Right atrium auricular region (tissue), 2 donors: ENCODE results near the gene ZHX3. TPM values are rescaled to one million over a fixed set of nuclear protein-coding genes. Genes with fewer than 3 reads are reported as not detected.

Experiments
- DNase-seq: peaks from one replicate; pipeline ENCODE4 v3.0.0-alpha.2; 2019; ENCODE audit warnings: low spot score
- H3K27ac ChIP-seq, 2 donors: fragments of 200-600 bp; sonication (generic); 1 replicate in 1 of 2; 2 replicates in 1 of 2; pipeline ENCODE4 v1.5.1; 2016 to 2019
- H3K27me3 ChIP-seq, 2 donors: fragments of 200-600 bp; sonication (generic); one replicate each; pipeline versions ENCODE4 v1.5.1 to v1.6.0; 2017 to 2019
- H3K36me3 ChIP-seq: fragments of 200-600 bp; sonication (generic); one replicate; pipeline ENCODE4 v1.5.1; 2016
- H3K4me1 ChIP-seq, 2 donors: fragments of 200-600 bp; sonication (generic); one replicate each; pipeline versions ENCODE4 v1.5.1 to v1.6.0; 2017 to 2019
- H3K4me3 ChIP-seq, 2 donors: fragments of 200-600 bp; sonication (generic); 1 replicate in 1 of 2; 2 replicates in 1 of 2; pipeline ENCODE4 v1.5.1; 2017 to 2019; ENCODE audit warnings: mild to moderate bottlenecking in 1 of 2, moderate library complexity in 1 of 2
- H3K9me3 ChIP-seq, 2 donors: fragments of 200-600 bp; sonication (generic); one replicate each; pipeline ENCODE4 v1.5.1; 2019
- CTCF ChIP-seq, 2 donors: fragments of 200-600 bp; sonication (generic); IDR thresholded peaks; one replicate each; pipeline ENCODE4 v1.5.1; 2019; ENCODE audit warnings: antibody characterized with exemption in 2 of 2
- total RNA-seq, 2 donors: library from RNA; depleted of rRNA; stranded (reverse); fragments of >200 nt; gene quantifications; one replicate each; pipeline ENCODE4 v1.1.0, GENCODE V29; 2016

Gene ZHX3, protein sequence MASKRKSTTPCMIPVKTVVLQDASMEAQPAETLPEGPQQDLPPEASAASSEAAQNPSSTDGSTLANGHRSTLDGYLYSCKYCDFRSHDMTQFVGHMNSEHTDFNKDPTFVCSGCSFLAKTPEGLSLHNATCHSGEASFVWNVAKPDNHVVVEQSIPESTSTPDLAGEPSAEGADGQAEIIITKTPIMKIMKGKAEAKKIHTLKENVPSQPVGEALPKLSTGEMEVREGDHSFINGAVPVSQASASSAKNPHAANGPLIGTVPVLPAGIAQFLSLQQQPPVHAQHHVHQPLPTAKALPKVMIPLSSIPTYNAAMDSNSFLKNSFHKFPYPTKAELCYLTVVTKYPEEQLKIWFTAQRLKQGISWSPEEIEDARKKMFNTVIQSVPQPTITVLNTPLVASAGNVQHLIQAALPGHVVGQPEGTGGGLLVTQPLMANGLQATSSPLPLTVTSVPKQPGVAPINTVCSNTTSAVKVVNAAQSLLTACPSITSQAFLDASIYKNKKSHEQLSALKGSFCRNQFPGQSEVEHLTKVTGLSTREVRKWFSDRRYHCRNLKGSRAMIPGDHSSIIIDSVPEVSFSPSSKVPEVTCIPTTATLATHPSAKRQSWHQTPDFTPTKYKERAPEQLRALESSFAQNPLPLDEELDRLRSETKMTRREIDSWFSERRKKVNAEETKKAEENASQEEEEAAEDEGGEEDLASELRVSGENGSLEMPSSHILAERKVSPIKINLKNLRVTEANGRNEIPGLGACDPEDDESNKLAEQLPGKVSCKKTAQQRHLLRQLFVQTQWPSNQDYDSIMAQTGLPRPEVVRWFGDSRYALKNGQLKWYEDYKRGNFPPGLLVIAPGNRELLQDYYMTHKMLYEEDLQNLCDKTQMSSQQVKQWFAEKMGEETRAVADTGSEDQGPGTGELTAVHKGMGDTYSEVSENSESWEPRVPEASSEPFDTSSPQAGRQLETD
- 10 to 100 TPM; 23.8 to 25.7 TPM for total RNA-seq

GRCh38 chr20:41317546-41318270 lies at the start of gene ZHX3:
ZHX3 (minus strand) TSS chr20:41317731; CDS start chr20:41204916, 112,815 bp downstream.
- Histone ChIP-seq H3K27me3 (no peaks in the 10 kb centered on the region), H3K9me3 (no peaks in the 10 kb centered on the region), H3K4me3 (peak within 1 kb of the TSS; percentile 70 to 76), H3K36me3 (no peaks in the 10 kb centered on the region), H3K4me1 (peaks cover 0 to 35% of the 10 kb centered on the region in 2 donors), H3K27ac (peak within 1 kb of the TSS; percentile 90 to 91)
- peak in 1 of 2 donors; percentile 13 for TF ChIP-seq CTCF (IDR thresholded peaks at IDR 0.05)
- peak; percentile 94 for DNase-seq

- Histone ChIP-seq H3K27me3 (no peaks in the 10 kb centered on the region), H3K27ac (no peak overlapping the region)
- DNase-seq = no peak
Measured at GRCh38 chr20:41367393-41367695, 49.8 kb upstream of the ZHX3 start.

DNA sequence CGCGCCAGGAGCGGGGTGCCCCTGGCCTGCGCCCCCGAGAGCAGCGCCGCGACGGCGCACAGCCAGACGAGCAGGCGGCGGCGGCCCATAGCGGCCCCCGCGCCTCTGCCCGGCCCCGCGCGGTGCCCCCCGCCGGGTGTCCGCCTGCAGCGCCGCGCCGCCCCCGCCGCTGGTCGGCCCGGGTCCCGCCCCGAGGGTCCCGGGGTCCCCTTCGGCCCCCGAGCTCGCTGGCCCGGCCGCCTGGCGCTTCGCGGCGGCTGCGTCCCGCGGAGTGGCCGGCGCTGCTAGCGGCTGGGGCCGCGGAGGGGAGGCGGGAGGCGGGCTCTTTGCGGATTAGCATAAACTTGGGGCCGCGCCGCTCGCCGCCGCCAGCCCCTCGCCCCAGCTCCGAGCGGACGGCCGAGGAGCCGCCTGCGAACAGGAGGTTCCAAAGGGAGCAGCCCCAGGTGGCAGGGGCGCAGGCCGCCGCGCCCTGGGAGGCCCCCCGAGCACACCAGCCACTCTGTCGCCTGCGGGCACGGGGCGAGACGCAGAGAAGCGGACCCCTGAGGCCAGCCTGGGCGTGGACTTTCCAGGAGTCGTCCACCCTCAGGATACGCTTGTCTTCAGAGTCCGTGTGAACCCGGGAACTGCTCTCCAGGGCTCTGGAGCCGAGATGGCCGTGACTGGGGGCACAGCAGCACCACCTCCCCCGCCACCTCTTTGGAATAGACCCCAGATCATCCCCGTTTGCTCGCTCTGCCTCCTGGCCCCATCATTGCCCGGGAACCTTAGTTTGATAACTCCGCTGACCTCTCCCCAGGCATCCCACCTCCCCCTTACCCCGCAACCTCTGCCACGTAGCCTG lies 49.2 kb upstream of the ZHX3 start, which contains the start of gene EMILIN3:
TSS of gene EMILIN3 (minus strand) at position 273 of the 847 bp plus-strand sequence. CDS start at position 89, 184 bp downstream.
- Histone ChIP-seq H3K36me3 (no peaks in the 10 kb centered on the region), H3K27me3 (no peaks in the 10 kb centered on the region), H3K9me3 (peaks cover 0 to 3% of the 10 kb centered on the region in 2 donors), H3K4me3 (peak within 1 kb of the TSS; percentile 17 to 49), H3K4me1 (peaks cover 0 to 22% of the 10 kb centered on the region in 2 donors), H3K27ac (no peak within 1 kb of the TSS)
- TF ChIP-seq CTCF (IDR thresholded peaks at IDR 0.05) = no peak
- DNase-seq = no peak

More at GRCh38 chr20:41367393-41367695, 49.8 kb upstream of the ZHX3 start:
- peaks cover 0 to 16% of the 10 kb centered on the region in 2 donors for H3K4me1 ChIP-seq
- TF ChIP-seq CTCF (IDR thresholded peaks at IDR 0.05) = no peak
- H3K36me3 ChIP-seq = no peaks in the 10 kb centered on the region
- peaks cover 0 to 3% of the 10 kb centered on the region in 2 donors for H3K9me3 ChIP-seq
- H3K4me3 ChIP-seq = no peak overlapping the region

GRCh38 chr20:41365777-41366545 lies 48.4 kb upstream of the ZHX3 start:
- Histone ChIP-seq H3K9me3 (no peaks in the 10 kb centered on the region), H3K4me3 (peak overlapping the region; percentile 17 to 49), H3K27ac (no peak overlapping the region), H3K27me3 (no peaks in the 10 kb centered on the region), H3K4me1 (peaks cover 0 to 30% of the 10 kb centered on the region in 2 donors), H3K36me3 (no peaks in the 10 kb centered on the region)
- DNase-seq = no peak
- TF ChIP-seq CTCF (IDR thresholded peaks at IDR 0.05) = no peak
